GM21515 (cell line): ENCODE results near the gene CLCA2.

Experiments
- ATAC-seq: cut with Tn5 transposase; IDR thresholded peaks from one replicate; pipeline ENCODE4 v1.9.1; 2021; ENCODE audit not compliant: unreplicated experiment

The CLCA2 gene

DNA sequence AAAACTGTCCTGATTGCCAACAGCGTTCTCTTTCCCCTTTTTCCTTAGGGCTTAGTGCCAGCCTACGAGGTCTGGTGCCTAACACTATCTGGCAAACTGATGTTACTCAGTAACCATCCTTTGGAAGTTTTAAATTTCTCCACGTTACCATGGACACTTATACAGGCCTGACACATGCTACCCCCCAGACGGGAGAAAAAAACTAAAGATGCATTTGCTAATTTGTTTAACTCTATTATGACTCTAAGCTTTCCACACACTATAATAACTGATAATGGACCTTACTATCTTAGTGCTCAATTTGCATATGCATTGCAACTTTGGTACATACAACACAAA lies 81.6 kb downstream of the CLCA2 start:
- no peak for ATAC-seq
